ENCODE measurements around the gene KCNH3.
A peak's percentile ranks its signal among the peaks of the same experiment; 100 is the strongest.

The KCNH3 gene

DNA sequence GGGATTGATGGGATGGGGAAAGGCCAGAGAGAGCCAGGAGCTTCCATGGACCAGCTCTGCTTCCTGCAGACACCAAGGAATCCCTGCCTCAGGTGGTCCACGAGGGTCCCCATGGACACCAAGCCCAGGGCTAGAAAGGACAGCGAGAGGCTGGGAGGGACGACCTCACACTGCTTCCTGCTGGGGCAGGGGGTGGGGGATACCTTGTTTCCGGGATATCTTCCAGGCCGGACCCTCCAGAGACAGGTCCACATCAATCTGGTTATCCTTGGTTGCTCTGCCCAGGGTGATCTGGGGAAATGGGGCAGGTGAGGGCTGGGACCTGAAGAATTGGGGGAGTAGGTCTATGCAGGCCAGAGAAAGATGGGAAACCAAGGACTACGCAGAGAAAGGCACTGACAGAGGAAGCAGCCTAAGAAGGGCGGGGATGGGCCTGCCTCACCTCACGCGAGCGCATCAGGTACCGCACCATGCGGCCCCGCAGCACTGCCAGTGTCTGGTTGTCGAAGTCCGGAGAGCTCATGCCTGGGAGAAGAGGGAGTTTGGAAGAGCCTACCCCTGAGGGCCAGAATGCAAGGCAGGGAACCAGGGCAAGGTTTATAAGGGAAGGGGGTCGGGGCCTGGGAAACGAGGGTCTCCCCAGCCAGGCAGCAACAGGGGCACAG is 20.3 kb downstream of the KCNH3 start:
- no peak for FAIRE-seq
- DNase-seq (ENCODE audit: insufficient read length): no peak
- TF ChIP-seq POLR2A (IDR thresholded peaks at IDR 0.05; ENCODE audit: low read depth, low read length) (no peak), POLR2AphosphoS5 (IDR thresholded peaks at IDR 0.05; ENCODE audit: low read depth, low read length) (no peak), TAF1 (IDR thresholded peaks at IDR 0.05; ENCODE audit: borderline replicate concordance, low read depth, low read length) (no peak)

DNA sequence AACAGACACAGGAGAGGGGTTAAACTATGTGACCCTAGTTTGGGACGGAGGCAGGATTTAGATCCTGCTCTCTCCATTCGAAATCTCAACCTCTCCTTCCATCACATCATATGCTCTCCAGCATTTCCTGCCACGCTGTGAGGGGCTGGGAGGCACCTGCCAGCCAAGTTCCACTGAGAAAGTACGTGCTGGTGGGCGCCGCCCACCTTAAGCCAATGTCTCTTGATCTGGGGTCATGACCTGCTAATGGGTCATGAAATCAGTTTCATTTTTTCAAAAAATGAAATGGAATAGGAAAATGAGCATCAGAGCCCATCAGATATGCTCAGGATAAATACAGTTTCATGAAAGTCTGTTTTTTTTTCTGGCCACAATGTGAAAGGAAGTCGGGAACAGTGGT is 21.9 kb downstream of the KCNH3 start:
- TF ChIP-seq POLR2A (IDR thresholded peaks at IDR 0.05; ENCODE audit: low read depth, low read length) (no peak), TAF1 (IDR thresholded peaks at IDR 0.05; ENCODE audit: borderline replicate concordance, low read depth, low read length) (no peak), POLR2AphosphoS5 (IDR thresholded peaks at IDR 0.05; ENCODE audit: low read depth, low read length) (no peak)
- no peak for DNase-seq (ENCODE audit: insufficient read length)
- FAIRE-seq: no peak

DNA sequence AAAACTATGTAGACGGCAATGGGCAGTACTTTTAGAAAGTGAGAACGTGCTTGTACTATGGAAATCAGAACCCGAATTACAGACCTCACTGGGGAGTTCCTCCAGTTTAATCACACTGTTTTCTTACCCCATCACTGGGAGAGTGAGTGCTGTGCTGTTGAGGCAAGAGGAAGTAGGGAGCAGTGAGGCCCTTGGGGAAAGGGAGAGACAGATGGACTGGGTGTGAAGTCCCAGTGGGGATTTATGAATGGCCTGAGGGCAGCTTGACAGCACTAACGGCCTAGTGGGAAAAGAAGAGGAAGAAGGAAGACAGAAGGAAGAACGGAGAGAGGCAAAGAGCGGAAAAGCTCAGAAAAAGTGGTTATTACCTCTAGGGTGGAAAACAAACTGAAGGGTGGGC is 23.4 kb downstream of the KCNH3 start:
- FAIRE-seq (no peak), DNase-seq (ENCODE audit: insufficient read length) (no peak)
- TF ChIP-seq TAF1 (IDR thresholded peaks at IDR 0.05; ENCODE audit: borderline replicate concordance, low read depth, low read length) (no peak), POLR2AphosphoS5 (IDR thresholded peaks at IDR 0.05; ENCODE audit: low read depth, low read length) (no peak), POLR2A (IDR thresholded peaks at IDR 0.05; ENCODE audit: low read depth, low read length) (no peak)

DNA sequence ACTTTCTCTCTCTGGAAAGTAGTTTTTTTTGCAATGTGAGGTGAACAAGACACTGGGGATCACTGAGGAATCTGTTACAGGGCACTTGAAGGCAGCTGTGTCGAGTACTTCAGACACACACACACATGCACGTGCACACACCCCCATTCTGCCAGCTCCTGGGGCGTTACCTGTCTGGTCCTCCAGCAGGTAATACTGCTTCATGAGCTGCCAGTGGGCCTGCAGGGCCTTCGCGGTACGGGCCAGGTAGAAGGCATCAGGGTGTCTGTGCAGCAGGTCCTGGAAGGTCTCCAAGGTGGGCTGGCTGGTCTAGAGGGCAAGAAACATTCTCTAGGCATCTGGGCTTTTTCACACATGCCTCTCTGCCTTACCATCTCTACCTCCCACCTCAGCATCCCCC is 24.0 kb downstream of the KCNH3 start:
- FAIRE-seq: no peak
- TF ChIP-seq POLR2A (IDR thresholded peaks at IDR 0.05; ENCODE audit: low read depth, low read length) (no peak), POLR2AphosphoS5 (IDR thresholded peaks at IDR 0.05; ENCODE audit: low read depth, low read length) (no peak), TAF1 (IDR thresholded peaks at IDR 0.05; ENCODE audit: borderline replicate concordance, low read depth, low read length) (no peak)
- DNase-seq (ENCODE audit: insufficient read length): no peak

DNA sequence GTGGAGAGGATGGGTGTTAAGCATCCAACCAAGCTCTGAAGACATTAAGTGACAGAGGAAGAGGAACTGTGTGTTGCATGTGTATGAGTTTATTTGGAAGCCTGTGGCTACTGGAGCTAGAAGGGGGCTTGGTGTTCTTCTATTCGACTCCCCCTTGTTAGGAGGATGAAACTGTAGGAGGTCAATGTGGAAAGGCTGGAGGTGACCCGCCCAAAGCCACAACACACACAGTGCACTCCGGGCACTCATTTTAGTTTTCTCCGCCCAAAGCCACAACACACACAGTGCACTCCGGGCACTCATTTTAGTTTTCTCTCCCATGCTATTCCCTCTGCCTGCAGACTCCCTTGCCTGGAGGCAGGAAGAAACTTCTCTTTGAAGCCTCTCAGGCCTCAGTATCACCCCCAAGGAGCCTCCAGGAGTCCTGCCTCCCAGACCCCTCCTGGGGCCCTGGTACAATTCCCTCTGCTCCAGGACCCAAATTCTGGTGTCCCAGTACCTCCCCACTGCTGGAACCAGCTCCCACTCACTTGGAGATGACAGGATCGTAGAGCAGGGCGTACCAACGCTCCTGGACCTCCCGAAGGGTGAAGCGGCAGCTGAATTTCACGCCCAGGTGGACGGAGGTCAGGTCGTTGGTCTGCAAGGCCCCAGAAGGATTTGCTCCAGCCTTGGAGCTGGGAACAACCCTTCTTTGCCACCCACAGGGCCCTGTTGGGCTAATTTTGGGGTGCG is 25.3 kb downstream of the KCNH3 start:
- FAIRE-seq (no peak), DNase-seq (ENCODE audit: insufficient read length) (no peak)
- no peak for TF ChIP-seq TAF1 (IDR thresholded peaks at IDR 0.05; ENCODE audit: borderline replicate concordance, low read depth, low read length)
- no peak for TF ChIP-seq POLR2AphosphoS5 (IDR thresholded peaks at IDR 0.05; ENCODE audit: low read depth, low read length)
- TF ChIP-seq POLR2A (IDR thresholded peaks at IDR 0.05; ENCODE audit: low read depth, low read length): no peak

DNA sequence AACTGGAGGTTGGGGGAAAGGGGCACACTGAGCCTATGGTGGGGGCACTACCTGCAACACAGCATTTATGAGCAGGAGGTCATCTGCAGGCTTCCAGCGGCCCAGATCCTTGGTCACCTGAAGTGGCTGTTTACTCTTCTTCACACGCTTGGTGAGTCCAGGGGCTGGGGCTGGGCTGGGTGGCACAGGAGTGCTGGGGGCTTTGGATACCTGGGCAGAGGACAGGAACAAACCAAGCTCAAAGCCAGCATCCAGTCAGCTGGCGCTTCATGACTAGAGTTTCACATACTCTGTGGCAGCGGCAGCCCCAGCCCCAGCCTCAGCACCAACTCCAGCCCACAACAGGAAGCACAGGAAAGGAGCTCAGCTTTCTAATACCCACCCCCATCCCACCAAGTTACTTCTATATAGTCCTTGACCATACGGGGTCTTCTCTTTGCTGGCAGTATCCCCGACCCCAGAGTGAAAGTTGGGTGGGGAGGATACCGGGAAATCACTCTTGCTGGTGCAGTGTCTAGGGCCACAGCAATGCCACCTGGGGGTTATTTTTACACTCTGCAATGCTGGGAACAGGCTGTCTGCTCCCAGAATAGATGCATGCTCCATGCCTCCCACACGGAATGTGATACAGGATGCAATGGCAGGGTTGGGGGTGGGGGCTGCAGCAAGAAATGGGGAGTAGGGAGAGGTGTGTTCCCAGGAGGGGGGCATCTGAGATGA is 26.0 kb downstream of the KCNH3 start:
- TF ChIP-seq POLR2A (IDR thresholded peaks at IDR 0.05; ENCODE audit: low read depth, low read length) (no peak), TAF1 (IDR thresholded peaks at IDR 0.05; ENCODE audit: borderline replicate concordance, low read depth, low read length) (no peak), POLR2AphosphoS5 (IDR thresholded peaks at IDR 0.05; ENCODE audit: low read depth, low read length) (no peak)
- no peak for DNase-seq (ENCODE audit: insufficient read length)
- FAIRE-seq: no peak

DNA sequence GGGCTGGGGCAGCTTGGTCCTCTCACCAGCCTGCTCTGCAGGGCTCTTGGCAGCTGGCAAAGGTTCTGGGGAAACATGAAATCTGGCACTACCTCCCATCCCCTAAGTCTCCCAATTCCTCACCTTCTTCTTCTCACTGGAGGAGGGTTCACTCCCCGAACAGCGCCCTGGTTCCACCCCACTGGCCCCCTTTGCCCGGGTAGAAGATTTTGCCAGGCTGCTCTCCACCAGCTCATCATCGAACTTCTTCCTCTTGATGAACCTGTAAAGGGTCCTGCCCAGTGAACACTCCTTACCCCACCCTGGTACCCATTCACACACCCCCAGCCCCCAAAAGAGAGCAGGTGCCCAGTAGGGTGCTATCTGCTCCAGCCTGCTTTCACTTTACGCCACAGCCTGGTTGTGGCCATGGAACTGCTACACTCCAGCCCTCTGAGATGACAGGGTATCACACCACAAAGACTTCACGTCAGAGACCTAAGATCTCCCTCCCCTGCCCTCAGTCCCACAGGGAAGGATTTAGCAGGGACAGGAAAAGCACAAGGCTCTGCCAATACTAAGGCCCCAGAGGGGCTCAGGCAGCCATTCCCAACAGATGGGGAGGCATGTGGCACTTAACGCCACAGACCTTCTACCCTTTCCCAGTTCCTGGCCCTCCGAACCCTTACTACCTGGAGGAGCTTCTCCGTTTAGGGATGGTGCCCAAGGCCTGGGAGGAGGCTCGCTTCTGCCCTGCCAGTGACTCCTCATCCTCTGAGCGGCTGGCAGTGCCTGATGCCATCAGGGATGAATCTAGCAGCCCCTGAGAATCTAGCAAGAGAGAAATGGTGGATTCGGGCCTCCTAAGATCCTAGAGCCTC is 26.8 kb downstream of the KCNH3 start:
- FAIRE-seq (no peak), DNase-seq (ENCODE audit: insufficient read length) (no peak)
- TF ChIP-seq POLR2AphosphoS5 (IDR thresholded peaks at IDR 0.05; ENCODE audit: low read depth, low read length): no peak
- no peak for TF ChIP-seq POLR2A (IDR thresholded peaks at IDR 0.05; ENCODE audit: low read depth, low read length)
- no peak for TF ChIP-seq TAF1 (IDR thresholded peaks at IDR 0.05; ENCODE audit: borderline replicate concordance, low read depth, low read length)

DNA sequence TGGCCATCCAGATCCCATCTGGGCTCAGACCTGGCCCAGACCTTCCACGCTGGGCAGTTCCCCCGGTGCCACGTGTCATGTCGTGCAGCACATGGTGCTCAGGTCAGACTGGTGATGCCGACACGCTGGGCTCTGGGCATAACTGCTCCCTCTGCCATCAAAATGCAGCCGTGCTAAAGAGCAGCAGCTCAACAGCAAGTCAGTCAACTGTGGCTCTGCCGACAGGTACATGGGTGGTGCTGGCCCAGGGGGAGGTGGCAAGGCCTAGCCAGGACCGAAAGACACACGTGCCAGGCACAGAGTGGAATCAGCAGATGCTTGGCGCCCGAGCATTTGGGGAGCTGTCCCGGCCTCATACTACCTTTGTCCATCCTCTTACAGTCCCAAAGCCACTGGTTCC is 27.5 kb downstream of the KCNH3 start:
- DNase-seq (ENCODE audit: insufficient read length): no peak
- TF ChIP-seq POLR2AphosphoS5 (IDR thresholded peaks at IDR 0.05; ENCODE audit: low read depth, low read length) (no peak), POLR2A (IDR thresholded peaks at IDR 0.05; ENCODE audit: low read depth, low read length) (no peak; the same call in 1 of the 2 replicates), TAF1 (IDR thresholded peaks at IDR 0.05; ENCODE audit: borderline replicate concordance, low read depth, low read length) (no peak)
- FAIRE-seq: no peak

DNA sequence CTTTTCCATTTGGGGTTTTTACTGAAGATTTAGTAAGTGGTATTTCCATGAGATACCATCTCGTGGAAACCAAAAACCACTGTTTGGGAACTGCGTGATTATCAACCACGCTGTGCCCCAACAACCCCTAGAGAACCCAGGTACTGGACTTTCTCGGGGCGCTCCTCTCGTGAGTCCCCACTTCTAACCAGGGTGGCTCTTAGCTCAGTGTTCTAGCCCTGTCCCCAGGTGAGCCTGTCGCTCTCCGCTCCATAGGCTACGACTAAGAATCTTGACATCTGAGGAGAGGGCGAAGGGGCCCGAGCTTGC is 28.4 kb downstream of the KCNH3 start:
- TF ChIP-seq POLR2AphosphoS5 (IDR thresholded peaks at IDR 0.05; ENCODE audit: low read depth, low read length) (no peak), POLR2A (IDR thresholded peaks at IDR 0.05; ENCODE audit: low read depth, low read length) (no peak), TAF1 (IDR thresholded peaks at IDR 0.05; ENCODE audit: borderline replicate concordance, low read depth, low read length) (no peak)
- no peak for FAIRE-seq
- no peak for DNase-seq (ENCODE audit: insufficient read length)

DNA sequence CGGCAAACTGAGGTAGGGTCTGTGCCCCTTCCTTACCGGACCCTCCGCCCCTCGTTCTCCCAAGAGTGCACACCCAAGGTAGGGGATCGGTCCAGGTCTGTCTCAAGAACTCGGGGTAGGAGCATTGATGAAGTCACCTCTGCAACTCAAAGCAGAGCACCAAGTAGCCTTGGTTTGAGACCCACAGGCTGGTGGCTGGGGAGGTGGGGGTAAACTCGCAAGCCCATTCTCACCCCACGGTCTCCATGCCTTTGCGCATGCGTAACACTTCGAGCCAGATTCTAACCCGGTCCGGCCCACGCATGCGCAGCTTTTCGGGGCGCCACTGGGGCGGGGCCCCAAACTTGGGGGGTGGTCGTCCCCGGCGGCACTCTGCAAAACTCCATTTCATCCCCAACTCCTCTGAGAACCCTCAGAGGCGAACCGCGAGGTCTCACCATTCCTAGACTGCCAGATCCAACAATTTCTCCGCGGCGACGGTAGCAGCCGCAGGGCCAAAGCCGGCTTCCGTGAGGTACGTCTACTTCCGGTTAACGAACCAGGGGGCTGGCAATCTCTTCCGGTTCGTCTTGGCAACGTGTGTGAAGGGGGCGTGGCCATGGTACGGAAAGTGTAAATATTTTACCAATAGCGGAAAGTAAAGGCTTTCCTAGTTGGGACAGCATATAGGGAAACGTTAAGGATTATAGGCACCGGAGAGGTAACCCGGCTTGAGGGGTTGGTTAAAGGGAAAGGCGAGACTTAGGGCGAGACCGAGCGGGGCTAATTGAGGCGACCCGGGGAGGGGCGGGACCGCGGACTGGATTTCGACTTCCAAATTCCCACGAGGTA is 29.0 kb downstream of the KCNH3 start, which contains the start of gene MCRS1:
MCRS1 (minus strand) TSS at position 532 of the 831 bp plus-strand sequence. CDS start 1,411 bp downstream, outside the sequence.
- DNase-seq (ENCODE audit: insufficient read length): peak; percentile 95

More for the DNA sequence above, 29.0 kb downstream of the KCNH3 start, which contains the start of gene MCRS1:
- peak; percentile 94 for TF ChIP-seq TAF1 (IDR thresholded peaks at IDR 0.05; ENCODE audit: borderline replicate concordance, low read depth, low read length)
- peak; percentile 97 for TF ChIP-seq POLR2A (IDR thresholded peaks at IDR 0.05; ENCODE audit: low read depth, low read length)
- peak; percentile 98 for TF ChIP-seq POLR2AphosphoS5 (IDR thresholded peaks at IDR 0.05; ENCODE audit: low read depth, low read length)
- peak; percentile 99 for FAIRE-seq
